SK-N-MC (cell line): Measurements from ENCODE around the gene GLYATL1B.
"Not testable (repeated sequence)": the region's sequence is repeated elsewhere in the genome, so short reads cannot be mapped to it uniquely, and the experiment has no call there.

Experiments used
- EZH2 ChIP-seq: fragments of 200-600 bp; sonication (generic); IDR thresholded peaks from one replicate; pipeline ENCODE4 v1.6.1; 2017; ENCODE audit warnings: antibody characterized with exemption
- POLR2AphosphoS5 ChIP-seq: IDR thresholded peaks from 2 replicates; pipeline ENCODE4 v1.6.1; 2012; ENCODE audit warnings: mild to moderate bottlenecking, low read depth, low read length, borderline replicate concordance

- TF ChIP-seq POLR2AphosphoS5, EZH2: not testable (repeated sequence)
Measured at GRCh38 chr11:59060096-59060495, 26.0 kb upstream of the GLYATL1B start.
